Measurements from ENCODE around the gene PODN. TPM values are rescaled to one million over a fixed set of nuclear protein-coding genes. Genes with fewer than 3 reads are reported as not detected.

PODN gene
- total RNA-seq, 1 experiment from 2014 or later: 0.17 TPM

DNA sequence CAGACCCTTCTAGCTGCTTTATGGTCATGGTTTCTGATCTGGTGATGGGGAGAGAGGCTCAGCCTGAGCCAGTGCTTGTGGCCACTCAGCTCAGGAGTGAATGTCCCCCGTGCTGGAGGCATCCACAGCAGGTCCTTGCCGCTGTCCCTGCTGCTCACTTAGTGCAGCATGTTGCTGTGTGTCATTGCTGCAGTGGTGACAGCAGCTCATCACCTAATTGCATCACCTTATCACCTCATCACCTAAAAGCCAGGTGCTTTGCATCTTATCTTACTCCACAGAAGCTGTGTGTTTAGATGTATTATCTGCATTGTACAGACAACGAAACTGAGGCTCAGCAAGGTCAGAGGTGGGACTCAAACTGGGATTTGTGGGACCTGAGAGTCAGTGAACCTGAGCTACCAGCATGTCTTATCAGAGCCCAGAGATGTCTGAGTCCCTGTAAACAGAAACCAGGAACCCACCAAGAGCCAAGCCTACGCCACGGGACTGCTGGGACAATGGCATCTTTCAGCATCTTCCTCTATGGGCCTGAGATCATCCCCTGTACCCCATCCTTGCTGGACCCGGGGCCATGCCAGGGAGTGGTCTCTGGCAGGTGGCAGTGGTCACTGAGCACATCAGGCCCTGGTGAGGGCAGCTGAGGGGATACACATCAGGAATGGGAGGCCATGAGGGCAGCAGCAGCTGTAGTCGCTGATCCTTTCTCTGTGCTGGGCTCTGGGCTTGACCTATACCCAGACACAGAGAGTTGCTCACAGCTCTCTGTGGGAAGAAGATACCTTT lies 6.5 kb downstream of the PODN start:
- H3K4me1 Mint-ChIP-seq: peaks cover under 1 to 4% of the 10 kb centered on the region in 2 experiments; a peak in 2 of 4 replicates
- no peak overlapping the region for H3K9ac ChIP-seq (ENCODE audit: extremely low read depth, insufficient read length, low read length)
- no peaks in the 10 kb centered on the region for H3K36me3 Mint-ChIP-seq (ENCODE audit: insufficient read depth in 1 of 3, low read depth in 3 of 3)
- peaks cover 6% of the 10 kb centered on the region; the same call in 1 of the 2 replicates for H3K27me3 ChIP-seq (ENCODE audit: insufficient read depth, low read length)
- H3K27me3 Mint-ChIP-seq (ENCODE audit: low read depth): peaks cover 25% of the 10 kb centered on the region
- H3K9me3 Mint-ChIP-seq: no peaks in the 10 kb centered on the region
- H4K8ac ChIP-seq (replicated peaks; ENCODE audit: insufficient read length, low read depth, low read length): no peak overlapping the region
- H4K91ac ChIP-seq (ENCODE audit: insufficient read length, low read depth, low read length): no peak overlapping the region
- no peaks in the 10 kb centered on the region for H4K20me1 ChIP-seq (ENCODE audit: control insufficient read depth, insufficient read depth, insufficient read length)
- H2AFZ ChIP-seq (ENCODE audit: low read length): no peak overlapping the region
- no peak overlapping the region for H3K27ac Mint-ChIP-seq
- H2BK120ac ChIP-seq (ENCODE audit: low read depth, low read length, poor library complexity, severe bottlenecking): no peak overlapping the region
- H3K23ac ChIP-seq (ENCODE audit: insufficient read length, low read depth, low read length): no peak overlapping the region
- no peaks in the 10 kb centered on the region for H3K23me2 ChIP-seq (ENCODE audit: insufficient read length, low read depth, low read length, poor library complexity, severe bottlenecking)
- H3K56ac ChIP-seq (ENCODE audit: insufficient read length, low read depth, low read length): no peak overlapping the region
- H3T11ph ChIP-seq (ENCODE audit: low read length): no peak overlapping the region
- no peak overlapping the region for H4K5ac ChIP-seq (ENCODE audit: insufficient read length, low read depth, low read length)
- H3K4me1 ChIP-seq (ENCODE audit: insufficient read depth, low read length): no peaks in the 10 kb centered on the region
- H3K79me2 ChIP-seq (ENCODE audit: insufficient read depth, low read length): no peaks in the 10 kb centered on the region
- H3K4me2 ChIP-seq (ENCODE audit: insufficient read depth, insufficient read length, low read length): no peak overlapping the region
- DNase-seq: no peak
- H3K14ac ChIP-seq (ENCODE audit: insufficient read depth, low read length): no peak overlapping the region
- H3K9me3 ChIP-seq (ENCODE audit: control insufficient read depth, low read depth, low read length): no peaks in the 10 kb centered on the region
- H3K79me1 ChIP-seq (ENCODE audit: insufficient read depth, low read depth, low read length, poor library complexity, severe bottlenecking): no peaks in the 10 kb centered on the region
- H2AK5ac ChIP-seq (ENCODE audit: insufficient read length, low read length): no peak overlapping the region
- H3K4ac ChIP-seq (ENCODE audit: low read depth, low read length): no peak overlapping the region
- no peak overlapping the region for H2BK15ac ChIP-seq (ENCODE audit: low read depth, low read length)
- H3K18ac ChIP-seq (ENCODE audit: insufficient read length, low read depth, low read length): no peak overlapping the region
- H2BK12ac ChIP-seq (ENCODE audit: insufficient read length, low read depth, low read length): no peak overlapping the region
- no peak overlapping the region for H2BK20ac ChIP-seq (ENCODE audit: low read depth, low read length, poor library complexity, severe bottlenecking)
- TF ChIP-seq, protein P1, sequence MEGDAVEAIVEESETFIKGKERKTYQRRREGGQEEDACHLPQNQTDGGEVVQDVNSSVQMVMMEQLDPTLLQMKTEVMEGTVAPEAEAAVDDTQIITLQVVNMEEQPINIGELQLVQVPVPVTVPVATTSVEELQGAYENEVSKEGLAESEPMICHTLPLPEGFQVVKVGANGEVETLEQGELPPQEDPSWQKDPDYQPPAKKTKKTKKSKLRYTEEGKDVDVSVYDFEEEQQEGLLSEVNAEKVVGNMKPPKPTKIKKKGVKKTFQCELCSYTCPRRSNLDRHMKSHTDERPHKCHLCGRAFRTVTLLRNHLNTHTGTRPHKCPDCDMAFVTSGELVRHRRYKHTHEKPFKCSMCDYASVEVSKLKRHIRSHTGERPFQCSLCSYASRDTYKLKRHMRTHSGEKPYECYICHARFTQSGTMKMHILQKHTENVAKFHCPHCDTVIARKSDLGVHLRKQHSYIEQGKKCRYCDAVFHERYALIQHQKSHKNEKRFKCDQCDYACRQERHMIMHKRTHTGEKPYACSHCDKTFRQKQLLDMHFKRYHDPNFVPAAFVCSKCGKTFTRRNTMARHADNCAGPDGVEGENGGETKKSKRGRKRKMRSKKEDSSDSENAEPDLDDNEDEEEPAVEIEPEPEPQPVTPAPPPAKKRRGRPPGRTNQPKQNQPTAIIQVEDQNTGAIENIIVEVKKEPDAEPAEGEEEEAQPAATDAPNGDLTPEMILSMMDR (conservative IDR thresholded peaks at IDR 0.05): no peak
- no peak overlapping the region for H3K4me3 Mint-ChIP-seq
- H2BK5ac ChIP-seq (ENCODE audit: insufficient read length, low read length): no peak overlapping the region
- H3K27ac ChIP-seq (ENCODE audit: insufficient read length, low read depth, low read length): no peak overlapping the region
- WGBS (ENCODE audit: extremely low coverage, insufficient read length, low lambda C conversion rate): no CpG with 5 or more reads among the region's 7 CpGs

Data from H9 (cell line).